Stimulated activated CD4-positive, alpha-beta T cell treated with anti-CD3 and anti-CD28 coated beads, Interleukin-4, amount 100 ng/mL, for 24 hours (primary cell): Measurements from ENCODE around the gene NUTM2E.
"Not testable (repeated sequence)": the region's sequence is repeated elsewhere in the genome, so short reads cannot be mapped to it uniquely, and the experiment has no call there.

Experiments used
- DNase-seq: peaks from one replicate; pipeline ENCODE4 v3.0.0-alpha.2; 2020

The NUTM2E gene

GRCh38 chr10:79866903-79867551 is 40.5 kb downstream of the NUTM2E start:
- DNase-seq: not testable (repeated sequence)

DNA sequence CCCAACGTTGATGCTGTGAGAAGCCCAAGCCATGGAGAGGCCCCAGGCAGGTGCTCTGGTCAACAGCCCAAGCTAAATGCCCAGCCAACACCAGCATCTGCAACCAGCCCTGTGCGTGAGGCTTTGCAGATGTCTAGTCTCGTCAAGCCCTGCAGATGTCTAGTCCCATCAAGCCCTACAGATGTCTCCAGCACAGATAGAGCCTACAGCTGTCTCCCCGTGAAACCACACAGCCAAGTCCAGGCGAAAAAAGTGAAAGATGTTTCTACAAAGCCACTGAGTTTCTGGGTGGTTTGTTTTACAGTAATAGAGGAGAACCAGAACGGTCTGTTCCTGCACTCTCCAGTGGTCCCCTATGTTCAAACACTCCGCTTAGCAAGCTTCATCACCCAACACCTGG is 41.5 kb downstream of the NUTM2E start:
- not testable (repeated sequence) for DNase-seq

DNA sequence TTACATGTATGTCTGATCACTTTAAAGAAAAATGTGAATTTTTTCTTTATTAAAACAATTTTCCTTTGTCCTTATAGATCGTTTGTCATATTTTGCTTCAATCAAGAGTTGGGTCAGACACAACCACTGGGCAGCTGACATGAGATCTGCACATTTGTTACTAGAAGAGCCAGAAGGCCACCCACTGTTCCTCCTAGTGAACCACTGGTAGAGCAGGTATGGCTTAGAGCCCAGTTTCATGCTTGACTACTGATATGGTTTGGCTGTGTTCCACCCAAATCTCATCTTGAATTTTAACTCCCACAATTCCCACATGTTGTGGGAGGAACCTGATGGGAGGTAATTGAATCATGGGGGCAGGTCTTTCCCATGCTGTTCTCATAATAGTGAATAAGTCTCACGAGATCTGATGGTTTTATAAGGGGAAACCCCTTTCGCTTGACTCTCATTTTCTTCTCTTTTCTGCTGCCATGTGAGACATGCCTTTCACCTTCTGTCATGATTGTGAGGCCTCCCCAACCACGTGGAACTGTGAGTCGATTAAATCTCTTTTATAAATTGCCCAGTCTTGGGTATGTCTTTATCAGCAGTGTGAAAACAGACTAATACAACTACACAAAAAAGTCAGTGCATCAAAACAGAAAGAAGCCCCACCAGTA is 43.0 kb downstream of the NUTM2E start:
- not testable (repeated sequence) for DNase-seq

GRCh38 chr10:79871729-79872128 is 45.2 kb downstream of the NUTM2E start:
- not testable (repeated sequence) for DNase-seq
